ENCODE data around the gene GNB1L.
A peak's percentile ranks its signal among the peaks of the same experiment; 100 is the strongest.

Gene GNB1L

DNA sequence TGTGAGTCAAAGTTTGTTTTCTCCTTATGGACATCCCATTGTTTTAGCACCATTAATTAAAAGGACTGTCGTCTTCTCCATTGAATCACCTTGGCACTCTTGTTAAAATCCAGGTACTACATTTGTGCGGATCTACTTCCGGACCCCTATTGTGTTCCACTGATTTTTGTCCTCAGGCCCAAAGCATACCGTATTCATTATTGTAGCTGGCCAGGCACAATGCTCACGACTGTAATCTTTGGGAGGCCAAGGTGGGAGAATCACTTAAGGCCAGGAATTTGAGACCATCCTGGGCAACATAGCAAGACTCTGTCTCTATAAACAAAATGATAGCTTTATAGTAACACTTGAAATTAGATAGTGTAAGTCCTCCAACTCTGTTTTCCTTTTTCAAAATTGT lies 8.9 kb upstream of the GNB1L start:
- DNase-seq (ENCODE audit: low spot score), result no peak
- TF ChIP-seq, protein P1, sequence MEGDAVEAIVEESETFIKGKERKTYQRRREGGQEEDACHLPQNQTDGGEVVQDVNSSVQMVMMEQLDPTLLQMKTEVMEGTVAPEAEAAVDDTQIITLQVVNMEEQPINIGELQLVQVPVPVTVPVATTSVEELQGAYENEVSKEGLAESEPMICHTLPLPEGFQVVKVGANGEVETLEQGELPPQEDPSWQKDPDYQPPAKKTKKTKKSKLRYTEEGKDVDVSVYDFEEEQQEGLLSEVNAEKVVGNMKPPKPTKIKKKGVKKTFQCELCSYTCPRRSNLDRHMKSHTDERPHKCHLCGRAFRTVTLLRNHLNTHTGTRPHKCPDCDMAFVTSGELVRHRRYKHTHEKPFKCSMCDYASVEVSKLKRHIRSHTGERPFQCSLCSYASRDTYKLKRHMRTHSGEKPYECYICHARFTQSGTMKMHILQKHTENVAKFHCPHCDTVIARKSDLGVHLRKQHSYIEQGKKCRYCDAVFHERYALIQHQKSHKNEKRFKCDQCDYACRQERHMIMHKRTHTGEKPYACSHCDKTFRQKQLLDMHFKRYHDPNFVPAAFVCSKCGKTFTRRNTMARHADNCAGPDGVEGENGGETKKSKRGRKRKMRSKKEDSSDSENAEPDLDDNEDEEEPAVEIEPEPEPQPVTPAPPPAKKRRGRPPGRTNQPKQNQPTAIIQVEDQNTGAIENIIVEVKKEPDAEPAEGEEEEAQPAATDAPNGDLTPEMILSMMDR (IDR thresholded peaks at IDR 0.05; ENCODE audit: extremely low read depth, missing control alignments), result no peak

GRCh38 chr22:19862619-19863246 lies 8.1 kb upstream of the GNB1L start:
- TF ChIP-seq, protein P1 (IDR thresholded peaks at IDR 0.05; ENCODE audit: extremely low read depth, missing control alignments), result no peak
- DNase-seq (ENCODE audit: low spot score), result no peak

- no peak for DNase-seq (ENCODE audit: low spot score)
- TF ChIP-seq, protein P1 (IDR thresholded peaks at IDR 0.05; ENCODE audit: extremely low read depth, missing control alignments), result no peak
Measured at GRCh38 chr22:19859861-19860510, 5.3 kb upstream of the GNB1L start.

- TF ChIP-seq, protein P1 (IDR thresholded peaks at IDR 0.05; ENCODE audit: extremely low read depth, missing control alignments), result no peak
- no peak for DNase-seq (ENCODE audit: low spot score)
Measured at GRCh38 chr22:19857382-19857781, 2.7 kb upstream of the GNB1L start.

- peak; percentile 72 for DNase-seq (ENCODE audit: low spot score)
- TF ChIP-seq, protein P1 (IDR thresholded peaks at IDR 0.05; ENCODE audit: extremely low read depth, missing control alignments), result no peak
Measured at GRCh38 chr22:19855504-19856409, 1.1 kb upstream of the GNB1L start.

- no peak for DNase-seq (ENCODE audit: low spot score)
- TF ChIP-seq, protein P1 (IDR thresholded peaks at IDR 0.05; ENCODE audit: extremely low read depth, missing control alignments), result no peak
Measured at GRCh38 chr22:19853879-19854777, 546 bp downstream of the GNB1L start.

Measured in GM20000 (cell line).